ENCODE data around the gene ZBTB7C. TPM values are rescaled to one million over a fixed set of nuclear protein-coding genes. Genes with fewer than 3 reads are reported as not detected.

Gene ZBTB7C
- total and polyA plus RNA-seq, 2 of the 4 experiments (the other 2 are of a cell fraction), result not detected

- Histone ChIP-seq H2BK5ac (ENCODE audit: low read depth, low read length, poor library complexity, severe bottlenecking) (no peak overlapping the region), H3K36me3 (ENCODE audit: control insufficient read depth, insufficient read depth, low read length) (no peaks in the 10 kb centered on the region), H4K8ac (ENCODE audit: low read depth in 2 of 2, low read length in 2 of 2) (no peak overlapping the region), H4K5ac (ENCODE audit: low read depth, low read length) (no peak overlapping the region), H3K4me1 (ENCODE audit: control insufficient read depth, insufficient read depth, low read length) (peaks cover 3% of the 10 kb centered on the region; the same call in 1 of the 2 replicates), H2BK120ac (ENCODE audit: low read depth, low read length) (no peak overlapping the region), H2AK9ac (replicated peaks; ENCODE audit: low read depth, low read length, poor library complexity) (peak overlapping the region; percentile 26), H2BK20ac (ENCODE audit: low read depth, low read length) (no peak overlapping the region), H3K23ac (ENCODE audit: low read depth, low read length) (no peak overlapping the region), H3K9me1 (ENCODE audit: insufficient read depth, low read length) (no peaks in the 10 kb centered on the region; the same call in 1 of the 2 replicates), H3K4ac (ENCODE audit: low read depth, low read length) (no peak overlapping the region), H3K27ac (ENCODE audit: insufficient read depth, low read length) (no peak overlapping the region), H3K9ac (ENCODE audit: low read depth, low read length) (no peak overlapping the region), H2AK5ac (ENCODE audit: low read depth, low read length) (no peak overlapping the region), H3K9me3 (ENCODE audit: control insufficient read depth, insufficient read depth, low read length) (no peaks in the 10 kb centered on the region), H3K4me2 (ENCODE audit: low read depth, low read length) (no peak overlapping the region; the same call in 1 of the 2 replicates), H3K56ac (ENCODE audit: extremely low read depth, insufficient read depth, low read length) (no peak overlapping the region), H4K91ac (ENCODE audit: insufficient read depth, low read depth, low read length) (no peak overlapping the region), H3K79me1 (ENCODE audit: low read depth in 1 of 2, low read length in 2 of 2) (no peaks in the 10 kb centered on the region), H2AFZ (replicated peaks; ENCODE audit: low read length, poor library complexity) (no peak overlapping the region), H3K14ac (replicated peaks; ENCODE audit: low read depth, low read length) (no peak overlapping the region), H3K18ac (ENCODE audit: low read depth, low read length) (no peak overlapping the region), H2BK15ac (ENCODE audit: low read depth, low read length) (no peak overlapping the region), H3K27me3 (ENCODE audit: control insufficient read depth, insufficient read depth, low read length) (peaks cover 38% of the 10 kb centered on the region), H3K4me3 (ENCODE audit: insufficient read depth, low read depth, low read length) (no peak overlapping the region), H4K20me1 (ENCODE audit: insufficient read depth, low read length) (no peaks in the 10 kb centered on the region)
- POLR2A ChIA-PET (ENCODE audit: unreplicated experiment), result no interaction called here
- intact Hi-C loops (cut with micrococcal nuclease), result no loop called here
- BruUV-seq (replicated peaks), result no TSS peak
- 75% methylated on average over 2 of the region's 8 CpGs; no CpG with 5 or more reads in 1 of the 2 experiments for WGBS, 2 experiments (ENCODE audit: extremely low coverage in 2 of 2, insufficient read length in 1 of 2)
- dilution Hi-C loops (cut with HindIII; ENCODE audit: low sequenced_read_pairs, unreplicated experiment), result no loop called here
- ATAC-seq (ENCODE audit: low read depth) (no peak), DNase-seq (peak; percentile 22)
- in situ Hi-C loops (cut with MboI; ENCODE audit: low sequenced_read_pairs), result no loop called here
- CTCF ChIA-PET, result no interaction called here
- TF ChIP-seq RFX5 (IDR thresholded peaks at IDR 0.05; ENCODE audit: low read depth, low read length), result no peak
- no peak for TF ChIP-seq MAFK (IDR thresholded peaks at IDR 0.05; ENCODE audit: low read depth, low read length)
- TF ChIP-seq CHD1 (IDR thresholded peaks at IDR 0.05; ENCODE audit: low read depth, low read length), result no peak
- TF ChIP-seq RAD21 (IDR thresholded peaks at IDR 0.05; ENCODE audit: low read length), result no peak
- TF ChIP-seq BHLHE40 (IDR thresholded peaks at IDR 0.05; ENCODE audit: low read depth, low read length), result no peak
- TF ChIP-seq FOS (IDR thresholded peaks at IDR 0.05; ENCODE audit: low read depth, low read length), result no peak
- no peak for TF ChIP-seq ELK1 (IDR thresholded peaks at IDR 0.05; ENCODE audit: borderline replicate concordance, low read depth, low read length)
- no peak for TF ChIP-seq NFE2L2 (IDR thresholded peaks at IDR 0.05; ENCODE audit: low read depth, low read length)
- no peak for TF ChIP-seq RCOR1 (IDR thresholded peaks at IDR 0.05; ENCODE audit: insufficient replicate concordance, low read length)
- TF ChIP-seq POLR2A (IDR thresholded peaks at IDR 0.05; ENCODE audit: low read depth, low read length), result no peak
- no peak for TF ChIP-seq MAZ (IDR thresholded peaks at IDR 0.05; ENCODE audit: borderline replicate concordance, low read depth, low read length)
- no peak for TF ChIP-seq CTCF (conservative IDR thresholded peaks at IDR 0.05; ENCODE audit: low read depth, low read length)
- TF ChIP-seq SMC3 (IDR thresholded peaks at IDR 0.05; ENCODE audit: low read depth, low read length), result no peak
- TF ChIP-seq CEBPB (IDR thresholded peaks at IDR 0.05; ENCODE audit: low read depth, low read length), result no peak
- TF ChIP-seq USF2 (IDR thresholded peaks at IDR 0.05; ENCODE audit: low read depth, low read length), result no peak
Observed at GRCh38 chr18:48404716-48405507, 4.3 kb downstream of the ZBTB7C start.
